HepG2 (cell line): ENCODE results near the gene C1orf50. TPM values are rescaled to one million over a fixed set of nuclear protein-coding genes. Genes with fewer than 3 reads are reported as not detected.

Experiments used
- CEBPB ChIP-seq: IDR thresholded peaks from 2 replicates; pipeline ENCODE4 v1.6.1; 2011; ENCODE audit warnings: low read depth, low read length, improper control_type of control experiment, borderline replicate concordance
- CHCHD3 ChIP-seq: sonication (generic); formaldehyde crosslinking; IDR thresholded peaks from 2 replicates; pipeline ENCODE4 v1.8.0; 2022; ENCODE audit warnings: mild to moderate bottlenecking, missing genetic modification reagents, moderate library complexity
- CHD4 ChIP-seq: fragments of 200-600 bp; sonication (generic); IDR thresholded peaks from 2 replicates; pipeline ENCODE4 v1.7.0; 2017; ENCODE audit warnings: mild to moderate bottlenecking, low read length, borderline replicate concordance
- DMTF1 ChIP-seq: sonication (generic); formaldehyde crosslinking; IDR thresholded peaks from 2 replicates; pipeline ENCODE4 v1.4.0; 2020; ENCODE audit warnings: mild to moderate bottlenecking, missing genetic modification reagents
- FOXA3 ChIP-seq: IDR thresholded peaks from 2 replicates; pipeline ENCODE4 v1.6.1; 2016; ENCODE audit warnings: missing genetic modification reagents, missing compliant biosample characterization
- GABPB1 ChIP-seq: IDR thresholded peaks from 2 replicates; pipeline ENCODE4 v1.6.1; 2016; ENCODE audit warnings: mild to moderate bottlenecking, missing genetic modification reagents, moderate library complexity, missing compliant biosample characterization
- HNF4A ChIP-seq: sonication (generic); formaldehyde crosslinking; IDR thresholded peaks from 2 replicates; pipeline ENCODE4 v1.4.0; 2020; ENCODE audit warnings: missing genetic modification reagents
- HOXA3 ChIP-seq: sonication (generic); formaldehyde crosslinking; IDR thresholded peaks from 2 replicates; pipeline ENCODE4 v1.5.0; 2020; ENCODE audit warnings: missing genetic modification reagents
- ISL2 ChIP-seq: sonication (generic); formaldehyde crosslinking; IDR thresholded peaks from 2 replicates; pipeline ENCODE4 v1.5.0; 2020; ENCODE audit warnings: missing genetic modification reagents
- MAFG ChIP-seq: sonication (generic); formaldehyde crosslinking; IDR thresholded peaks from 2 replicates; pipeline ENCODE4 v1.5.1; 2020; ENCODE audit warnings: mild to moderate bottlenecking, missing genetic modification reagents
- MNT ChIP-seq: fragments of 450-650 bp; IDR thresholded peaks from 2 replicates; pipeline ENCODE4 v1.6.1; 2016
- POGZ ChIP-seq: sonication (generic); formaldehyde crosslinking; IDR thresholded peaks from 2 replicates; pipeline ENCODE4 v1.4.0; 2020; ENCODE audit warnings: mild to moderate bottlenecking, missing genetic modification reagents
- SIN3B ChIP-seq: fragments of 150-350 bp; IDR thresholded peaks from 2 replicates; pipeline ENCODE4 v1.6.1; 2014; ENCODE audit warnings: low read length
- SIX4 ChIP-seq: sonication (generic); formaldehyde crosslinking; IDR thresholded peaks from 2 replicates; pipeline ENCODE4 v1.4.0; 2020; ENCODE audit warnings: missing genetic modification reagents
- SMAD3 ChIP-seq: sonication (generic); formaldehyde crosslinking; IDR thresholded peaks from 2 replicates; pipeline ENCODE4 v1.4.0; 2020; ENCODE audit warnings: missing genetic modification reagents
- SYNCRIP ChIP-seq: fragments of 200-400 bp; formaldehyde crosslinking; IDR thresholded peaks from 2 replicates; pipeline ENCODE4 v1.6.1; 2018; ENCODE audit warnings: mild to moderate bottlenecking, low read depth, low read length; ENCODE audit not compliant: insufficient read depth
- U2AF1 ChIP-seq: fragments of 200-400 bp; formaldehyde crosslinking; optimal IDR thresholded peaks from 2 replicates; pipeline ENCODE3; 2017; ENCODE audit warnings: mild to moderate bottlenecking, low read depth, low read length
- WIZ ChIP-seq: sonication (generic); formaldehyde crosslinking; IDR thresholded peaks from 2 replicates; pipeline ENCODE4 v1.5.1; 2020; ENCODE audit warnings: mild to moderate bottlenecking, missing genetic modification reagents
- ZBTB1 ChIP-seq: sonication (generic); formaldehyde crosslinking; IDR thresholded peaks from 2 replicates; pipeline ENCODE4 v1.4.0; 2020; ENCODE audit warnings: missing genetic modification reagents, borderline replicate concordance
- ZFP36 ChIP-seq: fragments of 150-350 bp; IDR thresholded peaks from 2 replicates; pipeline ENCODE4 v1.6.1; 2018; ENCODE audit warnings: borderline replicate concordance, low read length, low read depth; ENCODE audit not compliant: partially characterized antibody
- ZFP41 ChIP-seq: sonication (generic); formaldehyde crosslinking; IDR thresholded peaks from 2 replicates; pipeline ENCODE4 v1.4.0; 2020; ENCODE audit warnings: mild to moderate bottlenecking, missing genetic modification reagents, borderline replicate concordance
- ZNF44 ChIP-seq: sonication (generic); formaldehyde crosslinking; IDR thresholded peaks from 2 replicates; pipeline ENCODE4 v1.5.1; 2020; ENCODE audit warnings: mild to moderate bottlenecking, missing genetic modification reagents
- ZNF484 ChIP-seq: sonication (generic); formaldehyde crosslinking; IDR thresholded peaks from 2 replicates; pipeline ENCODE4 v1.5.1; 2020; ENCODE audit warnings: mild to moderate bottlenecking, low read depth, missing genetic modification reagents, borderline replicate concordance
- ZNF570 ChIP-seq: sonication (generic); formaldehyde crosslinking; IDR thresholded peaks from 2 replicates; pipeline ENCODE4 v1.4.0; 2020; ENCODE audit warnings: mild to moderate bottlenecking, missing genetic modification reagents, borderline replicate concordance
- ZNF770 ChIP-seq: sonication (generic); formaldehyde crosslinking; IDR thresholded peaks from 2 replicates; pipeline ENCODE4 v1.5.0; 2020; ENCODE audit warnings: mild to moderate bottlenecking, missing genetic modification reagents
- ZNF790 ChIP-seq: sonication (generic); formaldehyde crosslinking; IDR thresholded peaks from 2 replicates; pipeline ENCODE4 v1.8.0; 2022; ENCODE audit warnings: missing genetic modification reagents, mild to moderate bottlenecking, borderline replicate concordance
- polyA plus RNA-seq, 8 experiments: library from polyadenylated mRNA; depleted of rRNA in 3 of 8; stranded (reverse) in 7 of 8; unstranded in 1 of 8; fragments of >200 nt; fragmentation: Illumina TruSeq in 4 of 8; extraction: Trizol in 4 of 8; gene quantifications; 2 replicates each; pipeline versions ENCODE4 v1.2.1 to v1.2.3, GENCODE V29; 2011 to 2016; ENCODE audit warnings: low read depth in 4 of 8, missing spikeins in 1 of 8, mixed read lengths in 1 of 8; ENCODE audit not compliant: insufficient read depth in 1 of 8
- total RNA-seq, 5 experiments: library from RNA; depleted of rRNA; stranded (reverse); fragments of >200 nt; fragmentation: Illumina TruSeq; extraction: Trizol; gene quantifications; 2 replicates each; pipeline ENCODE4 v1.2.3, GENCODE V29; 2016; ENCODE audit warnings: low read depth in 1 of 5

C1orf50 gene
- total and polyA plus RNA-seq, 2 of the 13 experiments (the other 11 are each of a cell fraction or from before 2014, with no cell fraction given) = 4.3 to 4.8 TPM

- no peak for TF ChIP-seq MNT
- no peak for TF ChIP-seq ISL2 (CRISPR knock-in tag)
- TF ChIP-seq CHD4 = no peak
- TF ChIP-seq DMTF1 (CRISPR knock-in tag) = no peak
- no peak for TF ChIP-seq SIN3B
- TF ChIP-seq ZFP41 = no peak
- TF ChIP-seq ZNF44 (CRISPR knock-in tag) = no peak
- TF ChIP-seq HOXA3 = no peak
- TF ChIP-seq CEBPB = no peak
- no peak for TF ChIP-seq ZNF484 (CRISPR knock-in tag)
- peak; percentile 71; the same call in 1 of the 2 replicates for TF ChIP-seq GABPB1 (CRISPR knock-in tag)
- no peak for TF ChIP-seq SYNCRIP
- no peak for TF ChIP-seq SIX4 (CRISPR knock-in tag)
- TF ChIP-seq HNF4A = no peak
- no peak for TF ChIP-seq ZBTB1 (CRISPR knock-in tag)
- no peak for TF ChIP-seq FOXA3 (CRISPR knock-in tag)
- TF ChIP-seq MAFG = no peak
- TF ChIP-seq ZNF770 = peak; percentile 70
- TF ChIP-seq U2AF1 = no peak
- no peak for TF ChIP-seq ZFP36
- no peak for TF ChIP-seq ZNF570 (CRISPR knock-in tag)
- TF ChIP-seq POGZ (CRISPR knock-in tag) = no peak
- TF ChIP-seq WIZ (CRISPR knock-in tag) = no peak
- no peak for TF ChIP-seq SMAD3
- TF ChIP-seq CHCHD3 (CRISPR knock-in tag) = no peak
- no peak for TF ChIP-seq ZNF790 (CRISPR knock-in tag)
Measured at GRCh38 chr1:42756956-42757891, 9.8 kb upstream of the C1orf50 start (continued).
